GM12878 (cell line): Measurements from ENCODE around the gene CD27. TPM values are rescaled to one million over a fixed set of nuclear protein-coding genes. Genes with fewer than 3 reads are reported as not detected.

Experiments
- ASH2L ChIP-seq: fragments of 300-600, 200-600 bp; sonication (generic); IDR thresholded peaks from 2 replicates; pipeline ENCODE4 v1.6.1; 2017; ENCODE audit warnings: low read depth, mild to moderate bottlenecking, borderline replicate concordance
- BMI1 ChIP-seq: fragments of 450-650 bp; IDR thresholded peaks from 2 replicates; pipeline ENCODE4 v1.6.1; 2016; ENCODE audit warnings: mild to moderate bottlenecking, moderate library complexity, borderline replicate concordance
- CBFB ChIP-seq: IDR thresholded peaks from 2 replicates; pipeline ENCODE4 v1.6.1; 2016; ENCODE audit warnings: antibody characterized with exemption, low read depth
- CREB1 ChIP-seq: IDR thresholded peaks from 2 replicates; pipeline ENCODE4 v1.6.1; 2012; ENCODE audit warnings: low read depth, mild to moderate bottlenecking, inconsistent platforms
- DPF2 ChIP-seq: fragments of 450-650 bp; IDR thresholded peaks from 2 replicates; pipeline ENCODE4 v1.6.1; 2017; ENCODE audit warnings: mild to moderate bottlenecking
- EP300 ChIP-seq, 2 experiments: fragments of 150-350 bp in 1 of 2; IDR thresholded peaks; 2 replicates each; pipeline ENCODE4 v1.6.1; 2011 to 2012; ENCODE audit warnings: low read depth in 2 of 2, low read length in 2 of 2, borderline replicate concordance in 1 of 2, improper control_type of control experiment in 1 of 2, inconsistent platforms in 1 of 2; ENCODE audit not compliant: control insufficient read depth in 1 of 2
- EZH2 ChIP-seq: IDR thresholded peaks from 2 replicates; pipeline ENCODE4 v1.6.1; 2012; ENCODE audit warnings: low read depth, mild to moderate bottlenecking, control low read depth, inconsistent platforms, low read length, borderline replicate concordance; ENCODE audit not compliant: control insufficient read depth
- HSF1 ChIP-seq: fragments of 150-350 bp; IDR thresholded peaks from 2 replicates; pipeline ENCODE4 v1.6.1; 2014; ENCODE audit warnings: mild to moderate bottlenecking, low read depth, low read length
- IKZF1 ChIP-seq: fragments of 450-650 bp; conservative IDR thresholded peaks from 2 replicates; pipeline ENCODE4 v1.6.1; 2017; ENCODE audit warnings: antibody characterized with exemption, mild to moderate bottlenecking
- LARP7 ChIP-seq: fragments of 450-650 bp; IDR thresholded peaks from 2 replicates; pipeline ENCODE4 v1.6.1; 2017; ENCODE audit warnings: mild to moderate bottlenecking
- MTA2 ChIP-seq: fragments of 450-650 bp; IDR thresholded peaks from 2 replicates; pipeline ENCODE4 v1.6.1; 2016; ENCODE audit warnings: low read depth, mild to moderate bottlenecking, moderate library complexity
- MTA3 ChIP-seq: IDR thresholded peaks from 2 replicates; pipeline ENCODE4 v1.6.1; 2012; ENCODE audit warnings: low read length, inconsistent platforms, borderline replicate concordance
- MYB ChIP-seq: fragments of 150-350 bp; IDR thresholded peaks from 2 replicates; pipeline ENCODE4 v1.6.1; 2014; ENCODE audit warnings: mild to moderate bottlenecking, low read depth, low read length, borderline replicate concordance
- NBN ChIP-seq: fragments of 450-650 bp; IDR thresholded peaks from 2 replicates; pipeline ENCODE4 v1.6.1; 2016
- POU2F2 ChIP-seq: IDR thresholded peaks from 3 replicates; pipeline ENCODE4 v1.6.1; 2011; ENCODE audit warnings: low read depth, mild to moderate bottlenecking, low read length, borderline replicate concordance
- RAD51 ChIP-seq: fragments of 450-650 bp; IDR thresholded peaks from 2 replicates; pipeline ENCODE4 v1.6.1; 2016; ENCODE audit warnings: moderate library complexity, mild to moderate bottlenecking, inconsistent platforms
- REST ChIP-seq: IDR thresholded peaks from 2 replicates; pipeline ENCODE4 v1.6.1; 2012; ENCODE audit warnings: mild to moderate bottlenecking, low read depth, low read length
- SMAD1 ChIP-seq: fragments of 450-650 bp; IDR thresholded peaks from 2 replicates; pipeline ENCODE4 v1.6.1; 2018; ENCODE audit warnings: mild to moderate bottlenecking, low read depth; ENCODE audit not compliant: partially characterized antibody
- SMARCA5 ChIP-seq: fragments of 450-650 bp; IDR thresholded peaks from 2 replicates; pipeline ENCODE4 v1.6.1; 2017; ENCODE audit warnings: mild to moderate bottlenecking
- SMC3 ChIP-seq: IDR thresholded peaks from 2 replicates; pipeline ENCODE4 v1.6.1; 2011; ENCODE audit warnings: low read length, improper control_type of control experiment, borderline replicate concordance
- TCF12 ChIP-seq: IDR thresholded peaks from 2 replicates; pipeline ENCODE4 v1.6.1; 2011; ENCODE audit warnings: low read depth, mild to moderate bottlenecking, low read length
- TCF7 ChIP-seq: IDR thresholded peaks from 2 replicates; pipeline ENCODE4 v1.6.1; 2014; ENCODE audit warnings: antibody characterized with exemption, borderline replicate concordance
- ZBTB33 ChIP-seq: fragments of 450-650 bp; IDR thresholded peaks from 2 replicates; pipeline ENCODE4 v1.6.1; 2017; ENCODE audit warnings: mild to moderate bottlenecking
- ZNF24 ChIP-seq: fragments of 450-650 bp; IDR thresholded peaks from 2 replicates; pipeline ENCODE4 v1.6.1; 2017; ENCODE audit warnings: antibody characterized with exemption, mild to moderate bottlenecking
- ZSCAN29 ChIP-seq: fragments of 450-650 bp; IDR thresholded peaks from 2 replicates; pipeline ENCODE4 v1.6.1; 2017; ENCODE audit warnings: mild to moderate bottlenecking, moderate library complexity
- ZZZ3 ChIP-seq: IDR thresholded peaks from 2 replicates; pipeline ENCODE4 v1.6.1; 2011; ENCODE audit warnings: low read depth; ENCODE audit not compliant: control insufficient read depth, insufficient read length
- polyA plus RNA-seq, 11 experiments: library from polyadenylated mRNA; depleted of rRNA in 4 of 11; unstranded in 6 of 11; stranded (reverse) in 5 of 11; fragments of >200 nt; fragmentation: Nextera tagmentation in 4 of 11; fragmentation: Illumina TruSeq in 1 of 11; extraction: Ambion mirVana in 4 of 11; extraction: Trizol in 1 of 11; gene quantifications; 1 replicate in 1 of 11; 2 replicates in 10 of 11; pipeline versions ENCODE4 v1.2.1 to v1.2.3, GENCODE V29; 2011 to 2016; ENCODE audit warnings: inconsistent platforms in 2 of 11, missing spikeins in 2 of 11, low read depth in 1 of 11
- total RNA-seq, 4 experiments: library from RNA; depleted of rRNA in 3 of 4; stranded (reverse); fragments of >200 nt in 3 of 4; fragmentation: Illumina TruSeq in 1 of 4; extraction: Trizol in 1 of 4; gene quantifications; 2 replicates each; pipeline versions ENCODE4 v1.2.1 to v1.2.3, GENCODE V29; 2013 to 2021

Gene CD27
- total and polyA plus RNA-seq, 10 of the 15 experiments (the other 5 are each of a cell fraction or from before 2014, with no cell fraction given), result 4.9 to 184 (median 106) TPM

- TF ChIP-seq DPF2, result no peak; the same call in 1 of the 2 replicates
- peak; percentile 84; the same call in 1 of the 2 replicates for TF ChIP-seq SMARCA5
- no peak for TF ChIP-seq ZNF24
- TF ChIP-seq MTA2, result no peak
- no peak for TF ChIP-seq REST
- TF ChIP-seq BMI1, result no peak
- TF ChIP-seq MYB, result no peak
- no peak for TF ChIP-seq EZH2
- no peak for TF ChIP-seq TCF12
- TF ChIP-seq EP300 (IDR thresholded peaks at IDR 0.05; ENCODE audit: borderline replicate concordance in 1 of 2, control insufficient read depth in 1 of 2, low read depth in 2 of 2, low read length in 2 of 2), result no peak
- no peak for TF ChIP-seq TCF7
- TF ChIP-seq ZZZ3, result no peak
- no peak for TF ChIP-seq ZBTB33
- TF ChIP-seq MTA3, result no peak
- TF ChIP-seq SMC3, result peak; percentile 25; the same call in 1 of the 2 replicates
- no peak for TF ChIP-seq HSF1
- no peak for TF ChIP-seq ASH2L
- no peak for TF ChIP-seq RAD51
- TF ChIP-seq POU2F2, result peak; percentile 29; the same call in 2 of the 3 replicates
- TF ChIP-seq LARP7, result peak; percentile 67
- TF ChIP-seq ZSCAN29, result no peak
- peak; percentile 37; the same call in 1 of the 2 replicates for TF ChIP-seq NBN
- TF ChIP-seq CBFB, result peak; percentile 61; the same call in 1 of the 2 replicates
- TF ChIP-seq SMAD1, result peak; percentile 22
- no peak; the same call in none of the 2 replicates for TF ChIP-seq CREB1
- TF ChIP-seq IKZF1, result peak; percentile 70
Observed at GRCh38 chr12:6493497-6494257, 48.9 kb downstream of the CD27 start, which contains the start of gene NCAPD2 (continued).
